Upper lobe of right lung (tissue), 1 donor: ENCODE data around the gene LRIG1. TPM values are rescaled to one million over a fixed set of nuclear protein-coding genes. Genes with fewer than 3 reads are reported as not detected.

Experiments used
- ATAC-seq: fragments of 200-7000 bp; cut with Tn5 transposase; one replicate; pipeline ENCODE4 v1.9.1; 2020; ENCODE audit warnings: mild to moderate bottlenecking, moderate library complexity
- DNase-seq: peaks from one replicate; pipeline ENCODE4 v3.0.0-alpha.2; 2020
- H3K27ac ChIP-seq: fragments of 200-600 bp; one replicate; pipeline ENCODE4 v1.8.0; 2022
- H3K27me3 ChIP-seq: fragments of 200-600 bp; one replicate; pipeline ENCODE4 v1.8.0; 2022; ENCODE audit warnings: mild to moderate bottlenecking
- H3K36me3 ChIP-seq: fragments of 200-600 bp; one replicate; pipeline ENCODE4 v1.8.0; 2022
- H3K4me1 ChIP-seq: fragments of 200-600 bp; one replicate; pipeline ENCODE4 v1.8.0; 2022
- H3K4me3 ChIP-seq: fragments of 200-600 bp; one replicate; pipeline ENCODE4 v1.8.0; 2022; ENCODE audit warnings: mild to moderate bottlenecking
- H3K9me3 ChIP-seq: fragments of 200-600 bp; one replicate; pipeline ENCODE4 v1.8.0; 2022
- CTCF ChIP-seq: fragments of 200-600 bp; IDR thresholded peaks from one replicate; pipeline ENCODE4 v1.8.0; 2022; ENCODE audit warnings: antibody characterized with exemption
- intact Hi-C: fragments of 100-400 bp; cut with DNase I; formaldehyde crosslinking; loops from one replicate; pipeline ENCODE4 v1.11.0; 2022
- total RNA-seq: library from RNA; stranded (reverse); fragmentation: NEBNext Ultra II Directional; extraction: Animal tissue kit (Norgen Biotek cat#: 25700); gene quantifications from one replicate; pipeline ENCODE4 v1.2.1, GENCODE V29; 2021
- donor health status: DM: no; HTN: yes; CAD: no; lungs with severe emphysema.

The LRIG1 gene
- total RNA-seq, 1 donor from 2014 or later, result 56.2 TPM

DNA sequence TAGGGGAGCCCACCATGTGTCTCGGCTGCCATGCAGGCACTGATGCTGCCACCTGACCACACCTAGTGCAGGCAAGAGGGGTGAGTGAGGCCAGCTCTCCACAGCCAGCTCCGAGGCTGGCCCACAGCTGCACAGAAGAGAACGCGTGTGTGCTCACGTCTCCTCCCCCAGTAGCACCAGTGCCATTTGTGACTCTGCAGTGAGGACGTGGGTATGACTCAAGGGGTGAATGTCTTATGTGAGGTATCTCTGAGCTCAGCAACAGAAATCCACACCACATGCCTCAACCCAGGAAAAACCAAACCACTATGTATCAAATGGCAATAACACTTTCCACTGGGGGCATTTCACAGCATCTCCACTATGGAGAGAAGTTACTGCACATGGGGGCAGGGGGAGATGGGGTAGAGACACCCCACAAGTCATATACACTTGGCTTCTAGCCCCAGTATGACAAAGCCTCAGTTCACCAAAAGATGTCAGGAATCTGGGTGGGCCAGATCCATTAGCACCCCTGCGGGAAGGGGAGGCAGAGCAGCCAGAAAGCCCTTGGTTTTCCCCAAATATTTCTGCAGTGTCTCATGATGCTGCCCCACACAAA lies 87.6 kb downstream of the LRIG1 start:
- intact Hi-C loops, result loop anchor here (10.0 kb wide), 1 partner anchor 82 kb away; no protein-coding TSS in a partner anchor
- Histone ChIP-seq H3K27ac (no peak overlapping the region), H3K36me3 (peaks cover 51% of the 10 kb centered on the region), H3K4me3 (no peak overlapping the region), H3K4me1 (peaks cover 4% of the 10 kb centered on the region), H3K9me3 (no peaks in the 10 kb centered on the region), H3K27me3 (no peaks in the 10 kb centered on the region)
- DNase-seq (no peak), ATAC-seq (no peak)
- no peak for TF ChIP-seq CTCF

- ATAC-seq (no peak), DNase-seq (no peak)
- peaks cover 51% of the 10 kb centered on the region for H3K36me3 ChIP-seq
Measured at GRCh38 chr3:66411961-66412887, 88.6 kb downstream of the LRIG1 start.

DNA sequence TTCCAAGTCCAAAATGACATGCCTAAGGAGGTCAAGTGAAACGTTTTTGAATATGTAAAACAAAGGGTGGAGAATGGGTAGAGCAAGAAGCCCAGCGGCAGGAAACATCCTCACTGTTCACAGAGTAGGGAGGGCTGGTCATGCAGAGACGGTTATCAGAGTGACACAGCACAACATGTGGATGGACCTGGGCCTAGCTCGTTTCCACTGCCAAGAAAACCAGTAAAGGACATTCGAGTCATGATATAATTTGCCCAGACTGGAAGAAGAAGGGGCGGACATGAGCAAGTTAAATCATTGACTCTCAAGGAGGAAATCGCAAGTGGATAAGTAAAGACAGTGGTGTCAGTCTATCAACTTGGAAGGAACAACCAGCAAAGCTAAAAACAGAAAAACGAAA lies 89.3 kb downstream of the LRIG1 start:
- DNase-seq (no peak), ATAC-seq (no peak)
- no peaks in the 10 kb centered on the region for H3K9me3 ChIP-seq
- no peaks in the 10 kb centered on the region for H3K4me1 ChIP-seq
- H3K27me3 ChIP-seq, result no peaks in the 10 kb centered on the region
- peaks cover 58% of the 10 kb centered on the region for H3K36me3 ChIP-seq
- no peak overlapping the region for H3K27ac ChIP-seq
- no peak for TF ChIP-seq CTCF
- H3K4me3 ChIP-seq, result no peak overlapping the region
- intact Hi-C loops, result loop anchor here (10.0 kb wide), 1 partner anchor 83 kb away; no protein-coding TSS in a partner anchor

More at GRCh38 chr3:66411961-66412887, 88.6 kb downstream of the LRIG1 start:
- Histone ChIP-seq H3K27me3 (no peaks in the 10 kb centered on the region), H3K9me3 (no peaks in the 10 kb centered on the region), H3K4me3 (no peak overlapping the region), H3K4me1 (no peaks in the 10 kb centered on the region), H3K27ac (no peak overlapping the region)
- intact Hi-C loops, result loop anchor here (10.0 kb wide), 1 partner anchor 83 kb away; no protein-coding TSS in a partner anchor
- TF ChIP-seq CTCF, result no peak

DNA sequence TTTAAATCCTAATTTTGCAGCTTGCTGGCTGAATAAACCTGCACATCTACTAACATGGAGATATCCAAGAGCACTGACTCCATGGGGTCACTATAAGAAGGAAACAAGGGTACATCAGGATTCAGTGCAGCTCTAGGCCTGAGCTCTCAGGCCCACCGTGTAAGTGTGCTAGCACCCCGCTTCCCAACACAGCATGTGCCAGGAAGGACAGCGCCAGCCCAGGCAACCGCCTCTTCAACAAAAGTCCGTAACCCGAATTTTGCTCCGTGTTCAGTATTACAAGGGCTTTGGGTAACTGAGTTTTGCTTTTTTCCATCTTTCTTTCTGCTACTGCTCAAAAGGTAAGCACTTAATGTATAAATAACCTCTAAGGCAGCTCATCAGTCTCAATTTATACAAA lies 89.8 kb downstream of the LRIG1 start:
- DNase-seq (no peak), ATAC-seq (no peak)
- Histone ChIP-seq H3K4me3 (no peak overlapping the region), H3K4me1 (no peaks in the 10 kb centered on the region), H3K27me3 (no peaks in the 10 kb centered on the region), H3K9me3 (no peaks in the 10 kb centered on the region), H3K36me3 (peaks cover 63% of the 10 kb centered on the region), H3K27ac (no peak overlapping the region)
- TF ChIP-seq CTCF, result no peak
- intact Hi-C loops, result loop anchor here (10.0 kb wide), 1 partner anchor 84 kb away; no protein-coding TSS in a partner anchor

GRCh38 chr3:66409771-66410754 lies 90.8 kb downstream of the LRIG1 start:
- Histone ChIP-seq H3K4me1 (no peaks in the 10 kb centered on the region), H3K27ac (no peak overlapping the region), H3K27me3 (no peaks in the 10 kb centered on the region), H3K36me3 (peaks cover 72% of the 10 kb centered on the region), H3K4me3 (no peak overlapping the region), H3K9me3 (no peaks in the 10 kb centered on the region)
- intact Hi-C loops, result loop anchor here (5.0 to 10.0 kb wide), 2 partner anchors 85 to 407 kb away; no protein-coding TSS in a partner anchor
- no peak for TF ChIP-seq CTCF
- ATAC-seq (no peak), DNase-seq (no peak)
